Gastrocnemius medialis (tissue), 4 donors: Measurements from ENCODE around the gene QSER1. TPM values are rescaled to one million over a fixed set of nuclear protein-coding genes. Genes with fewer than 3 reads are reported as not detected.
"Not testable (repeated sequence)": the region's sequence is repeated elsewhere in the genome, so short reads cannot be mapped to it uniquely, and the experiment has no call there.

ENCODE experiments used
- ATAC-seq, 2 donors: fragments of 150-250 bp; one replicate each; pipeline ENCODE4 v1.9.1; 2016
- DNase-seq, 2 donors: peaks; one replicate each; pipeline ENCODE4 v3.0.0-alpha.2; 2019
- H3K27ac ChIP-seq, 4 donors: fragments of 200-600 bp; sonication (generic); 1 replicate in 1 of 4; 2 replicates in 3 of 4; pipeline ENCODE4 v1.5.1; 2016 to 2018; ENCODE audit warnings: mild to moderate bottlenecking in 2 of 4, moderate library complexity in 1 of 4
- H3K27me3 ChIP-seq, 3 donors: fragments of 200-600 bp; sonication (generic) in 2 of 3; 1 replicate in 1 of 3; 2 replicates in 2 of 3; pipeline versions ENCODE4 v1.5.1 to v1.6.0; 2016 to 2019; ENCODE audit warnings: mild to moderate bottlenecking in 1 of 3, moderate library complexity in 1 of 3
- H3K36me3 ChIP-seq, 2 donors: fragments of 200-600 bp; sonication (generic) in 1 of 2; one replicate each; pipeline ENCODE4 v1.5.1; 2017 to 2018
- H3K4me1 ChIP-seq, 2 donors: fragments of 200-600 bp; sonication (generic) in 1 of 2; one replicate each; pipeline ENCODE4 v1.5.1; 2016 to 2017; ENCODE audit warnings: mild to moderate bottlenecking in 2 of 2
- H3K4me3 ChIP-seq, 4 donors: fragments of 200-600 bp; sonication (generic) in 3 of 4; 1 replicate in 1 of 4; 2 replicates in 3 of 4; pipeline ENCODE4 v1.5.1; 2016 to 2019; ENCODE audit warnings: mild to moderate bottlenecking in 2 of 4
- H3K9me3 ChIP-seq, 3 donors: fragments of 200-600 bp; sonication (generic) in 2 of 3; 1 replicate in 1 of 3; 2 replicates in 2 of 3; pipeline ENCODE4 v1.5.1; 2016 to 2019
- POLR2A ChIP-seq, 2 donors: fragments of 450-650 bp; IDR thresholded peaks; one replicate each; pipeline ENCODE4 v1.6.1; 2017; ENCODE audit warnings: antibody characterized with exemption in 2 of 2, mild to moderate bottlenecking in 2 of 2, moderate library complexity in 2 of 2
- in situ Hi-C, 4 donors: fragments of 200-750 bp; cut with MboI; loops; one replicate each; pipeline versions ENCODE4 v1.15.0 to v1.8.0; 2017; ENCODE audit warnings: low sequenced_read_pairs in 4 of 4
- intact Hi-C: fragments of 100-400 bp; cut with DNase I; formaldehyde crosslinking; loops from one replicate; pipeline ENCODE4 v1.15.1; 2023; ENCODE audit warnings: low total_unique reads
- total RNA-seq, 4 donors: library from RNA; depleted of rRNA; stranded (reverse); fragments of >200 nt; gene quantifications; one replicate each; pipeline versions ENCODE4 v1.1.0 to v1.2.3, GENCODE V29; 2016
- TF ChIP-seq, protein P1 (sequence below), 5 experiments: fragments of 450-650 bp in 3 of 5; fragments of 200-600 bp in 2 of 5; sonication (generic) in 2 of 5; IDR thresholded peaks in 4 of 5; conservative IDR thresholded peaks in 1 of 5; 1 replicate in 4 of 5; 2 replicates in 1 of 5; pipeline ENCODE4 v1.5.1; 2016 to 2019; ENCODE audit warnings: antibody characterized with exemption in 5 of 5, mild to moderate bottlenecking in 3 of 5, moderate library complexity in 3 of 5

The QSER1 gene
- total RNA-seq, 4 donors from 2014 or later: 7.5 to 17.2 (median 13.1) TPM

DNA sequence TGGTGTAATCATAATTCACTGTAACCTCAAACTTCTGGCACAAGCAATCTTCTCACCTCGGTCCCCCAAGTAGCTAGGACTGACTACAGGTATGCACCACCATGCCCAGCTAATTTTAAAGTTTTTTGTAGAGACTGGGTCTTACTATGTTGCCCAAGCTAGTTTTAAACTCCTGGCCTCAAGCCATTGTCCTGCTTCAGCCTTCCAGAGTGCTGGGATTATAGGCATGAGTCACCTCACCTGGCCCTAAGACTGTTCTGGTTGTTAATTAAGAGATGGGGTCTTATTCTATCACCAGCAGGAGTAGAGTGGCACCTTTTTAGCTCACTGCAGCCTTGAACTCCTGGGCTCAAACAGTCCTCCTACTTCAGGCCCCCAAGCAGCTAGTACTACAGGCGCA lies 71.1 kb downstream of the QSER1 start:
- intact Hi-C loops (loop anchor here (10.0 kb wide), 1 partner anchor 731 kb away; no protein-coding TSS in a partner anchor), in situ Hi-C loops (no loop called here)
- no peaks in the 10 kb centered on the region for H3K4me1 ChIP-seq
- TF ChIP-seq, protein P1, sequence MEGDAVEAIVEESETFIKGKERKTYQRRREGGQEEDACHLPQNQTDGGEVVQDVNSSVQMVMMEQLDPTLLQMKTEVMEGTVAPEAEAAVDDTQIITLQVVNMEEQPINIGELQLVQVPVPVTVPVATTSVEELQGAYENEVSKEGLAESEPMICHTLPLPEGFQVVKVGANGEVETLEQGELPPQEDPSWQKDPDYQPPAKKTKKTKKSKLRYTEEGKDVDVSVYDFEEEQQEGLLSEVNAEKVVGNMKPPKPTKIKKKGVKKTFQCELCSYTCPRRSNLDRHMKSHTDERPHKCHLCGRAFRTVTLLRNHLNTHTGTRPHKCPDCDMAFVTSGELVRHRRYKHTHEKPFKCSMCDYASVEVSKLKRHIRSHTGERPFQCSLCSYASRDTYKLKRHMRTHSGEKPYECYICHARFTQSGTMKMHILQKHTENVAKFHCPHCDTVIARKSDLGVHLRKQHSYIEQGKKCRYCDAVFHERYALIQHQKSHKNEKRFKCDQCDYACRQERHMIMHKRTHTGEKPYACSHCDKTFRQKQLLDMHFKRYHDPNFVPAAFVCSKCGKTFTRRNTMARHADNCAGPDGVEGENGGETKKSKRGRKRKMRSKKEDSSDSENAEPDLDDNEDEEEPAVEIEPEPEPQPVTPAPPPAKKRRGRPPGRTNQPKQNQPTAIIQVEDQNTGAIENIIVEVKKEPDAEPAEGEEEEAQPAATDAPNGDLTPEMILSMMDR (IDR thresholded peaks at IDR 0.05 in 4 of 5, conservative IDR thresholded peaks at IDR 0.05 in 1 of 5): no peak
- TF ChIP-seq POLR2A (IDR thresholded peaks at IDR 0.05): no peak
- ATAC-seq: no peak
- H3K36me3 ChIP-seq: peaks cover 0 to 12% of the 10 kb centered on the region in 2 donors
- DNase-seq: no peak
- H3K27ac ChIP-seq: no peak overlapping the region
- no peaks in the 10 kb centered on the region for H3K27me3 ChIP-seq
- H3K4me3 ChIP-seq: no peak overlapping the region
- H3K9me3 ChIP-seq: no peaks in the 10 kb centered on the region

DNA sequence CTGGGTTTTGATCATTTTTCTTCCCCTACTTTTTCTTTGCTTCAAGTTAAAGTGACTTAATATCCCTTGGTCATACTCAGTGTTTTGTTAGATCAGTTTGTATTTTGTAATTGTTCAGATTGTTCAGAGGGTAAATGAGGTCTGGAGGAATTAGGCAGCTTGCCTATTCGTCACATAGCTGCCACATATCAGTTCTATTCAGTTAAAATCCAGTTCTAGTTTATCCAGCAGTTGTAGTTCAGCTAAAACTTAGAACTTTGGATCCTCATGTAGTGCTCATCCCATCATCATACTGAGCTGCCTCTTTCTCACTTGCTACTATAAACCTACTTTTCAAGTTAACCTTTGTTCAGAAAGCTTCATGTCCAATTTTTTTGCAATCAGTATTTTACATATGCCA lies 75.9 kb downstream of the QSER1 start:
- Histone ChIP-seq H3K27ac (no peak overlapping the region), H3K9me3 (no peaks in the 10 kb centered on the region), H3K4me1 (no peaks in the 10 kb centered on the region), H3K27me3 (no peaks in the 10 kb centered on the region), H3K4me3 (no peak overlapping the region), H3K36me3 (peaks cover 0 to 10% of the 10 kb centered on the region in 2 donors)
- in situ Hi-C loops: no loop called here
- ATAC-seq (no peak), DNase-seq (no peak)
- no peak for TF ChIP-seq POLR2A (IDR thresholded peaks at IDR 0.05)
- TF ChIP-seq, protein P1 (IDR thresholded peaks at IDR 0.05 in 4 of 5, conservative IDR thresholded peaks at IDR 0.05 in 1 of 5): no peak
- intact Hi-C loops: loop anchor here (10.0 kb wide), 1 partner anchor 726 kb away; no protein-coding TSS in a partner anchor

DNA sequence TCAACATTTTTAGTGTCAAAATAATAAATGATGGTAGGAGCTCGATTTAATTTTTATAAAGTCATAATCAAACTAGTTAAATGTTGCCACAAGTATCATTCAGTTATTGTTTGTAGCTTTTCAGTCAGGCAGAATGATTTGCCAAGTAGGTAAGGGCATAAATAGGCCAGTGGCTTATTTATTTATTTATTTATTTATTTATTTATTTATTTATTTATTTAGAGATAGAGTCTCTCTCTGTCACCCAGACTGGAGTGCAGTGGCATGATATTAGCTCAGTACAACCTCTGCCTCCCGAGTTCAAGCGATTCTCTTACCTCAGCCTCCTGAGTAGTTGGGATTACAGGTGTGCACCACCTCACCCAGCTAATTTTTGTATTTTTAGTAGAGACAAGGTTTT lies 79.6 kb downstream of the QSER1 start:
- H3K4me1 ChIP-seq, H3K27me3 ChIP-seq, H3K9me3 ChIP-seq, DNase-seq, in situ Hi-C loops, H3K27ac ChIP-seq, H3K4me3 ChIP-seq, ATAC-seq, intact Hi-C loops: not testable (repeated sequence)
- H3K36me3 ChIP-seq: peaks cover 0 to 20% of the 10 kb centered on the region in 2 donors

DNA sequence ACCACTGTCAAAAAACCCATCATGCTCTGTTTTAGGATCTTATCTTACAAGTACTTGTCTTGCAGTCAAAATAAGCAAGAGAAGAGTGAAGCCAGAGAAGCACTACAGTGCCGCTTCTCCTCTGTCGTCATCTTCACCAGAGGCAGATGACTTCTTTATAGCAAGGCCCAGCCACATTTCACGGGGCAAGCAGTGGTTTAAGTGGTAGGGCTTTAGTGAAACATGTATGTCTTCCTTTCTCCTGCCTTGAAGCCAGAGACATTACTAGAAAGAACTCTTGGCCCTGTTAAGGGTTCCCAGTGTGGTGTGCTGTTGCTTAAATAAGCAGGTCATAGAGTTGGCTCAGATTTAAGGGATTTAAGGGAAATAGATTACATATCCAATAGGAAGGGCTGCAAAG lies 80.2 kb downstream of the QSER1 start:
- ATAC-seq: no peak
- Histone ChIP-seq H3K4me3 (no peak overlapping the region), H3K9me3 (no peaks in the 10 kb centered on the region), H3K27me3 (no peaks in the 10 kb centered on the region), H3K36me3 (peaks cover 0 to 25% of the 10 kb centered on the region in 2 donors), H3K4me1 (no peaks in the 10 kb centered on the region), H3K27ac (no peak overlapping the region)
- in situ Hi-C loops (no loop called here), intact Hi-C loops (no loop called here)
- TF ChIP-seq, protein P1 (IDR thresholded peaks at IDR 0.05 in 4 of 5, conservative IDR thresholded peaks at IDR 0.05 in 1 of 5): no peak
- TF ChIP-seq POLR2A (IDR thresholded peaks at IDR 0.05): no peak
- no peak for DNase-seq

DNA sequence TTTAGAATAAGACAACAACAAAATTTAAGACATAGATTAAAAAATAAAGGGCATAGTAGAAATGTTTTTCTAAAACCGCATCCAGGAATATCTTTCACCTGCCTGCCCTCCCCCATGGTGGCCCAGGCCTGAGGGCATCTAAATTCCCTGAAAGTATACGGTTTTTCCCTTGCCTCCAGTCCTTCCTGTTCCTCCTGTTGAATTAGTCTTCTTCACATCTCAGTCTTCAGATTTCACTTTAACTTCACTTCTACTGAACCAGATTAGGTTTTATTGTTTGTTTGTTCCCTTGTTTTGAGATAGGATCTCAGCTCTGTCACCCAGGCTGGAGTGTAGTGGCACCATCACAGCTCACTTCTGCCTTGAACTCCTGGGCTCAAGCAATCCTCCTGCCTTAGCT lies 90.0 kb downstream of the QSER1 start:
- no peaks in the 10 kb centered on the region for H3K4me1 ChIP-seq
- TF ChIP-seq, protein P1 (IDR thresholded peaks at IDR 0.05 in 4 of 5, conservative IDR thresholded peaks at IDR 0.05 in 1 of 5): no peak
- no peak for TF ChIP-seq POLR2A (IDR thresholded peaks at IDR 0.05)
- in situ Hi-C loops (no loop called here), intact Hi-C loops (no loop called here)
- H3K9me3 ChIP-seq: no peaks in the 10 kb centered on the region
- H3K27ac ChIP-seq: no peak overlapping the region
- H3K4me3 ChIP-seq: no peak overlapping the region
- no peaks in the 10 kb centered on the region for H3K27me3 ChIP-seq
- peaks cover 0 to 5% of the 10 kb centered on the region in 2 donors for H3K36me3 ChIP-seq
- DNase-seq: no peak
- ATAC-seq: no peak
